Pancreas (tissue), 10 donors: ENCODE data around the gene STAT6. TPM values are rescaled to one million over a fixed set of nuclear protein-coding genes. Genes with fewer than 3 reads are reported as not detected.
"Not testable (repeated sequence)": the region's sequence is repeated elsewhere in the genome, so short reads cannot be mapped to it uniquely, and the experiment has no call there.

Source experiments
- ATAC-seq, 4 donors: fragments of 200-7000 bp; cut with Tn5 transposase; one replicate each; pipeline versions ENCODE4 v1.8.0 to v1.9.1; 2020; ENCODE audit warnings: mild to moderate bottlenecking in 4 of 4, moderate library complexity in 4 of 4
- DNase-seq, 6 donors: peaks; one replicate each; pipeline ENCODE4 v3.0.0-alpha.2; 2020
- FAIRE-seq: peaks from 2 replicates; lab custom pipeline; 2012; peaks lifted over from hg19 to GRCh38; lab: Jason Lieb, UNC
- H3K27ac ChIP-seq, 4 donors: fragments of 200-600 bp; sonication (generic); 1 replicate in 3 of 4; 2 replicates in 1 of 4; pipeline versions ENCODE4 v1.5.0 to v1.8.0; 2020
- H3K27me3 ChIP-seq, 4 donors: fragments of 200-600 bp; one replicate each; pipeline ENCODE4 v1.8.0; 2021
- H3K36me3 ChIP-seq, 3 donors: fragments of 200-600 bp; sonication (generic) in 1 of 3; one replicate each; pipeline versions ENCODE4 v1.5.0 to v1.8.0; 2020 to 2021
- H3K4me1 ChIP-seq, 3 donors: fragments of 200-600 bp; one replicate each; pipeline ENCODE4 v1.8.0; 2021
- H3K4me3 ChIP-seq, 4 donors: fragments of 200-600 bp; sonication (generic) in 2 of 4; one replicate each; pipeline versions ENCODE4 v1.5.0 to v1.8.0; 2020 to 2021
- H3K9me3 ChIP-seq, 4 donors: fragments of 200-600 bp; one replicate each; pipeline ENCODE4 v1.8.0; 2021
- CTCF ChIP-seq, 4 donors: fragments of 200-600 bp; sonication (generic) in 3 of 4; IDR thresholded peaks; one replicate each; pipeline versions ENCODE4 v1.5.0 to v1.8.0; 2021; ENCODE audit warnings: antibody characterized with exemption in 4 of 4
- WGBS, 2 donors: extraction: QIAGEN DNeasy Blood & Tissue Kit; methylation state at CpG; one replicate each; pipeline ENCODE4 v1.1.7; 2013; 5-methylcytosine and 5-hydroxymethylcytosine counted together
- intact Hi-C, 3 donors: fragments of 100-400 bp; cut with DNase I; formaldehyde crosslinking; loops; one replicate each; pipeline versions ENCODE4 v1.11.1 to v1.14.2; 2022
- polyA plus RNA-seq, 2 donors: library from polyadenylated mRNA; stranded (reverse); fragments of 200-250 nt; gene quantifications; one replicate each; pipeline ENCODE4 v1.2.3, GENCODE V29; 2013
- total RNA-seq, 6 donors: library from RNA; stranded (reverse); fragmentation: NEBNext Ultra II Directional in 4 of 6; extraction: Animal tissue kit (Norgen Biotek cat#: 25700) in 4 of 6; gene quantifications; one replicate each; pipeline versions ENCODE4 v1.2.1 to v1.2.4, GENCODE V29; 2021 to 2023
- donor health status: healthy with polysubstance abuse.
- donor health status: DM: no; HTN: no; CAD: no; lungs with moderate emphysema.
- donor health status: DM: no; HTN: no; CAD: no.
- donor health status: control.
- donor health status: control.
- donor health status: Bipolar disorder and iron deficiency.
- donor health status: DM: yes; HTN: yes; CAD: no.
- donor health status: DM: no; HTN: no; CAD: no.
- donor health status: DM: no; HTN: no; CAD: no.
- donor health status: DM: yes; HTN: yes; CAD: no.

The STAT6 gene
- total and polyA plus RNA-seq, 8 donors: 31.0 to 141 (median 56.2) TPM

GRCh38 chr12:57057067-57057751 is 54.0 kb downstream of the STAT6 start:
- FAIRE-seq (no peak), ATAC-seq (no peak), DNase-seq (no peak)
- Histone ChIP-seq H3K27me3 (no peaks in the 10 kb centered on the region), H3K36me3 (peaks cover 0 to 5% (median 3%) of the 10 kb centered on the region in 3 donors), H3K4me3 (no peak overlapping the region), H3K4me1 (no peaks in the 10 kb centered on the region), H3K9me3 (no peaks in the 10 kb centered on the region), H3K27ac (no peak overlapping the region)
- intact Hi-C loops: no loop called here
- no peak for TF ChIP-seq CTCF (IDR thresholded peaks at IDR 0.05)
- WGBS, 2 donors: 91 to 94% methylated on average over 6 of the region's 6 CpGs

GRCh38 chr12:57055824-57056223 is 55.3 kb downstream of the STAT6 start:
- no peak for FAIRE-seq
- no peak for TF ChIP-seq CTCF (IDR thresholded peaks at IDR 0.05)
- ATAC-seq: no peak
- Histone ChIP-seq H3K36me3 (peaks cover 0 to 5% (median 3%) of the 10 kb centered on the region in 3 donors), H3K9me3 (no peaks in the 10 kb centered on the region), H3K4me3 (no peak overlapping the region), H3K4me1 (no peaks in the 10 kb centered on the region), H3K27ac (no peak overlapping the region), H3K27me3 (no peaks in the 10 kb centered on the region)
- WGBS, 2 donors: 45 to 46% methylated on average over 3 of the region's 3 CpGs
- intact Hi-C loops: no loop called here
- DNase-seq: no peak

GRCh38 chr12:57053901-57054300 is 57.3 kb downstream of the STAT6 start:
- H3K27me3 ChIP-seq, H3K36me3 ChIP-seq, DNase-seq, H3K27ac ChIP-seq, FAIRE-seq, ATAC-seq, H3K4me1 ChIP-seq, H3K9me3 ChIP-seq, H3K4me3 ChIP-seq, intact Hi-C loops: not testable (repeated sequence)
- 89 to 93% methylated on average over 4 of the region's 4 CpGs for WGBS, 2 donors

- 96 to 98% methylated on average over 4 of the region's 4 CpGs for WGBS, 2 donors
- intact Hi-C loops, ATAC-seq, FAIRE-seq, H3K4me1 ChIP-seq, H3K27me3 ChIP-seq, H3K9me3 ChIP-seq, H3K36me3 ChIP-seq, H3K4me3 ChIP-seq, H3K27ac ChIP-seq, DNase-seq: not testable (repeated sequence)
Observed at GRCh38 chr12:57053146-57053545, 58.0 kb downstream of the STAT6 start.

GRCh38 chr12:57051011-57051410 is 60.2 kb downstream of the STAT6 start:
- TF ChIP-seq CTCF (IDR thresholded peaks at IDR 0.05): no peak
- ATAC-seq (no peak), DNase-seq (no peak), FAIRE-seq (no peak)
- Histone ChIP-seq H3K27me3 (no peaks in the 10 kb centered on the region), H3K9me3 (no peaks in the 10 kb centered on the region), H3K4me3 (no peak overlapping the region), H3K27ac (no peak overlapping the region), H3K36me3 (no peaks in the 10 kb centered on the region), H3K4me1 (no peaks in the 10 kb centered on the region)
- intact Hi-C loops: no loop called here
- WGBS, 2 donors: 80 to 87% methylated on average over 1 of the region's 1 CpG

GRCh38 chr12:57049890-57050289 is 61.3 kb downstream of the STAT6 start, which contains the start of gene MYO1A:
Gene MYO1A (minus strand): TSS chr12:57050129. CDS start chr12:57048323, 1,806 bp downstream.
- TF ChIP-seq CTCF (IDR thresholded peaks at IDR 0.05): no peak
- Histone ChIP-seq H3K27me3 (no peaks in the 10 kb centered on the region), H3K4me3 (no peak within 1 kb of the TSS), H3K4me1 (no peaks in the 10 kb centered on the region), H3K27ac (no peak within 1 kb of the TSS), H3K9me3 (no peaks in the 10 kb centered on the region), H3K36me3 (no peaks in the 10 kb centered on the region)
- intact Hi-C loops: no loop called here
- DNase-seq (no peak), ATAC-seq (peak in 1 of 4 donors; percentile 26), FAIRE-seq (no peak)
- WGBS, 2 donors: 39 to 43% methylated on average over 2 of the region's 2 CpGs
